AG20443 (cell line): Measurements from ENCODE around the gene TMEM266.
A peak's percentile ranks its signal among the peaks of the same experiment; 100 is the strongest.

ENCODE experiments used
- DNase-seq: peaks from one replicate; pipeline ENCODE4 v3.0.0; 2012; ENCODE audit warnings: low spot score, mixed read lengths

Gene TMEM266

GRCh38 chr15:76127880-76128279 lies 68.1 kb downstream of the TMEM266 start:
- no peak for DNase-seq

GRCh38 chr15:76134537-76134936 lies 74.8 kb downstream of the TMEM266 start:
- DNase-seq: no peak

GRCh38 chr15:76135516-76135915 lies 75.7 kb downstream of the TMEM266 start:
- no peak for DNase-seq

GRCh38 chr15:76138436-76138835 lies 78.7 kb downstream of the TMEM266 start:
- no peak for DNase-seq

GRCh38 chr15:76139368-76140073 lies 79.7 kb downstream of the TMEM266 start:
- peak; percentile 91 for DNase-seq

- peak; percentile 37 for DNase-seq
These were observed 80.3 kb downstream of the TMEM266 start for GRCh38 chr15:76140074-76140464.

- no peak for DNase-seq
These were observed 87.0 kb downstream of the TMEM266 start for GRCh38 chr15:76146812-76147211.

- DNase-seq: peak; percentile 80
These were observed 88.3 kb downstream of the TMEM266 start for GRCh38 chr15:76147906-76148570.

GRCh38 chr15:76149291-76149915 lies 89.6 kb downstream of the TMEM266 start:
- peak; percentile 27 for DNase-seq

GRCh38 chr15:76150513-76150912 lies 90.7 kb downstream of the TMEM266 start:
- no peak for DNase-seq

GRCh38 chr15:76150971-76151598 lies 91.3 kb downstream of the TMEM266 start:
- DNase-seq: peak; percentile 84

GRCh38 chr15:76151599-76151974 lies 91.8 kb downstream of the TMEM266 start:
- DNase-seq: no peak

- DNase-seq: no peak
These were observed 92.4 kb downstream of the TMEM266 start for GRCh38 chr15:76152197-76152596.

GRCh38 chr15:76153241-76154197 lies 93.7 kb downstream of the TMEM266 start:
- DNase-seq: no peak

- DNase-seq: peak; percentile 85
These were observed 95.9 kb downstream of the TMEM266 start for GRCh38 chr15:76155731-76156130.

GRCh38 chr15:76158226-76158625 lies 98.4 kb downstream of the TMEM266 start:
- no peak for DNase-seq

GRCh38 chr15:76158815-76159214 lies 99.0 kb downstream of the TMEM266 start:
- DNase-seq: no peak

- DNase-seq: no peak
These were observed 99.5 kb downstream of the TMEM266 start for GRCh38 chr15:76159282-76159681.

GRCh38 chr15:76160426-76161152 lies 100.8 kb downstream of the TMEM266 start:
- peak; percentile 20 for DNase-seq

GRCh38 chr15:76161153-76162035 lies 101.6 kb downstream of the TMEM266 start:
- DNase-seq: no peak
